ENCODE measurements around the gene FAAP20.

The FAAP20 gene

DNA sequence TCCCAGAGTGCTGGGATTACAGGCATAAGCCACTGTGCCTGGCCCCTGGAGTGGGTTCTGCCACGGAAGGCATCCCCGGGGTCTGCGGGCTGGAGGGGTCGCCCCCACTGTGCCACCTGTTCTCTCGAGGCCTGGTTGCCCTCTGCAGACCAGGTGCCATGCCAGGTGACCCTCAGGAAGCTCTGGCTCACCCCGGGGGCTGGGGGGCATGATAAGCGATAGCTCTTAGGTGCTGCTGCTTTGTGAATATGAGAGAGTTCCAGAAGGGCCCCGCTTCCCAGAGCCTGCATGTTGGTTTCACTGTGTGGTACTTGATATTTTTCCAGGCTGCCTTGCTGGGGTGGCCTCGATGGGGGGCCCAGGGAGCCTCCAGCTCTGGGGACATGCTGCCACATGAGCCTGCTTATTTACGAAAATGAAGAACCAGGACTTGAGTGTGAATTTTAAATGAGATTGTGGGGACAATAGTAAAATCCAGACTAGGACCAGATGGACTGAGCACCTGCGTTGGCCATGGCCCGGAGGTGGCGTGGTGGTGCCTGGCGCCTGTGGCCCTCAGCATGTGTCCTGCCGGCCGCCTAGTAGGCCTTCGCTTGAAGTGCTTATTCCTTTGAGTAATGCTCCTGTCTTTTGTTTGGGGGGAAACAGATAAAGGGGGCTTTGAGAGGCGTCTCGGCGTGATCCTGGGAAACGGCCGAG, 40.9 kb upstream of the FAAP20 start:
- Histone ChIP-seq H3K4me2 (ENCODE audit: low read depth, low read length) (no peak overlapping the region), H3K9ac (ENCODE audit: low read length) (no peak overlapping the region), H3K79me2 (ENCODE audit: low read length) (peaks cover 92% of the 10 kb centered on the region), H3K9me3 (replicated peaks; ENCODE audit: insufficient read depth, low read length) (no peaks in the 10 kb centered on the region), H3K4me1 (ENCODE audit: low read length) (0 out of 2 replicates have a peak, but pooled peaks cover under 1% of the 10 kb centered on the region), H3K27me3 (replicated peaks; ENCODE audit: insufficient read depth, low read length) (no peaks in the 10 kb centered on the region), H3K27ac (ENCODE audit: low read length) (no peak overlapping the region), H2AFZ (ENCODE audit: low read length) (no peak overlapping the region), H3K36me3 (replicated peaks; ENCODE audit: insufficient read depth, low read length) (no peaks in the 10 kb centered on the region), H3K9me2 (replicated peaks; ENCODE audit: insufficient read depth, low read length) (no peaks in the 10 kb centered on the region), H3K4me3 (ENCODE audit: low read length) (no peak overlapping the region), H4K20me1 (ENCODE audit: insufficient read depth, low read length) (no peaks in the 10 kb centered on the region), H3F3A (ENCODE audit: insufficient read depth, low read length) (no peaks in the 10 kb centered on the region)
- TF ChIP-seq EZH2phosphoT487 (IDR thresholded peaks at IDR 0.05; ENCODE audit: low read length) (no peak), EZH2 (optimal IDR thresholded peaks at IDR 0.05; ENCODE audit: low read depth, low read length) (no peak)
- TF ChIP-seq, protein P1, sequence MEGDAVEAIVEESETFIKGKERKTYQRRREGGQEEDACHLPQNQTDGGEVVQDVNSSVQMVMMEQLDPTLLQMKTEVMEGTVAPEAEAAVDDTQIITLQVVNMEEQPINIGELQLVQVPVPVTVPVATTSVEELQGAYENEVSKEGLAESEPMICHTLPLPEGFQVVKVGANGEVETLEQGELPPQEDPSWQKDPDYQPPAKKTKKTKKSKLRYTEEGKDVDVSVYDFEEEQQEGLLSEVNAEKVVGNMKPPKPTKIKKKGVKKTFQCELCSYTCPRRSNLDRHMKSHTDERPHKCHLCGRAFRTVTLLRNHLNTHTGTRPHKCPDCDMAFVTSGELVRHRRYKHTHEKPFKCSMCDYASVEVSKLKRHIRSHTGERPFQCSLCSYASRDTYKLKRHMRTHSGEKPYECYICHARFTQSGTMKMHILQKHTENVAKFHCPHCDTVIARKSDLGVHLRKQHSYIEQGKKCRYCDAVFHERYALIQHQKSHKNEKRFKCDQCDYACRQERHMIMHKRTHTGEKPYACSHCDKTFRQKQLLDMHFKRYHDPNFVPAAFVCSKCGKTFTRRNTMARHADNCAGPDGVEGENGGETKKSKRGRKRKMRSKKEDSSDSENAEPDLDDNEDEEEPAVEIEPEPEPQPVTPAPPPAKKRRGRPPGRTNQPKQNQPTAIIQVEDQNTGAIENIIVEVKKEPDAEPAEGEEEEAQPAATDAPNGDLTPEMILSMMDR (IDR thresholded peaks at IDR 0.05; ENCODE audit: low read length) = no peak
- no peak for DNase-seq

DNA sequence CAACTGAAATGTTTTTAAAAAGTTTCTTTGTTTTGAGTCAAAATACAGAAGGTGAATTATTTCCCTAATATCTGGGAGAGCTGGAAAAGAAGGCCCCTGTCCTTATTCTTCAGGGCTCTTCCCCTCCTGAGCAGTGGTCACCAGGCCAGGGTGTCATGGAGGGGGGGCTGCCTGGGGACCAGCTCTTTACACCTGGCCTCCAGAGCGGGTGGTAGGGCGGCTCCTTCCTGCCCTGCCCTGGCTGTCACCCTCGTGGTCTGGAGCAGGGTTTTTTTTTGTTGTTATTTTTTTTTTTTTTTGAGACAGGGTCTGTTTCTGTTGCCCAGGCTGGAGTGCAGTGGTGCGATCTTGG, 40.2 kb upstream of the FAAP20 start:
- Histone ChIP-seq H3K4me2 (ENCODE audit: low read depth, low read length) (no peak overlapping the region), H3K27ac (ENCODE audit: low read length) (no peak overlapping the region), H4K20me1 (ENCODE audit: insufficient read depth, low read length) (no peaks in the 10 kb centered on the region)

DNA sequence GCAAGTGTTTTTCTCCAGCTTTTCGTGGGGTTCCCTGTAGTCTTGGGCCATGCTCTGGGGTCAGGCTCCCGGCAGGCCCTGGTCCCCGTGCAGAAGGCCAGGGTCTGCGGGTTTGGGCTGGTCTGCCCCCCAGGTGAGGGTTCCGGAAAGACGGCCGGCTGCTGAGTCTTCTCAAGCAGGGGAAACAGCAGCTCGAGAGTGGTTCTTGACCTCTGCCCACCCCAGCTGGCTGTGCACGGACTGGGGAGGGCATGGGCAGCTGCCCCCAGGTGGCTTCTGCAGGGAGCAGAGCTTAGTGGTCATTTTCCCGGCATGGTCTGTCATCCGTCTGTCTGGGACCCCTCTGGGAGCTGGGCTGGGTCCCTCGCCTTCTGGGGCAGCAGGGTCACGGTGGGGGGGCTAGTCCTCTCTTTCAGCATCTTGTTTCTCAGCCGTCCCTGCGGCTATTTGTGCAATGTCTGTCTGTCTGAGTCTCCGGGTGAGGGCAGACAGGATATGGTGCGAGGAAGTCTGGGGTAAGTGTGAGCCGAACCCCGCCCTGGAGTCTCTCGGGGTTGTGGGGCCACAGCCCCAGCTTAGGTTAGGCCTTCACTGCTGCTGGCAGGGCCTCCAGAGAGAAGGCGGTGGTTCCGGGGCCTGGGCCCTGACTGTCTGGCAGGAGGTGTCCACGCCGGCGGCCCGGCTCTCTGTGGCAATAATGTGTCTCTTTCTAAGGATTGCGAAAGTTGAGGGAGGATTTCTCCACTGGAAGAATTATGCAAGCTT, 39.6 kb upstream of the FAAP20 start:
- Histone ChIP-seq H2AFZ (ENCODE audit: low read length) (no peak overlapping the region), H3K4me2 (ENCODE audit: low read depth, low read length) (no peak overlapping the region), H3K4me3 (ENCODE audit: low read length) (no peak overlapping the region), H3F3A (ENCODE audit: insufficient read depth, low read length) (no peaks in the 10 kb centered on the region), H4K20me1 (ENCODE audit: insufficient read depth, low read length) (no peaks in the 10 kb centered on the region), H3K4me1 (ENCODE audit: low read length) (peaks cover 12% of the 10 kb centered on the region; the same call in 1 of the 2 replicates), H3K79me2 (ENCODE audit: low read length) (peaks cover 95% of the 10 kb centered on the region), H3K9me2 (replicated peaks; ENCODE audit: insufficient read depth, low read length) (no peaks in the 10 kb centered on the region), H3K27ac (ENCODE audit: low read length) (no peak overlapping the region), H3K9ac (ENCODE audit: low read length) (no peak overlapping the region), H3K36me3 (replicated peaks; ENCODE audit: insufficient read depth, low read length) (no peaks in the 10 kb centered on the region), H3K27me3 (replicated peaks; ENCODE audit: insufficient read depth, low read length) (no peaks in the 10 kb centered on the region), H3K9me3 (replicated peaks; ENCODE audit: insufficient read depth, low read length) (no peaks in the 10 kb centered on the region)
- TF ChIP-seq, protein P1 (IDR thresholded peaks at IDR 0.05; ENCODE audit: low read length) = no peak
- no peak for TF ChIP-seq EZH2 (optimal IDR thresholded peaks at IDR 0.05; ENCODE audit: low read depth, low read length)
- no peak for TF ChIP-seq EZH2phosphoT487 (IDR thresholded peaks at IDR 0.05; ENCODE audit: low read length)
- no peak for DNase-seq

More for the DNA sequence above, 40.2 kb upstream of the FAAP20 start:
- no peaks in the 10 kb centered on the region for H3K27me3 ChIP-seq (replicated peaks; ENCODE audit: insufficient read depth, low read length)
- no peak overlapping the region for H2AFZ ChIP-seq (ENCODE audit: low read length)
- H3K4me3 ChIP-seq (ENCODE audit: low read length) = no peak overlapping the region
- peaks cover 95% of the 10 kb centered on the region for H3K79me2 ChIP-seq (ENCODE audit: low read length)
- no peak for DNase-seq
- no peaks in the 10 kb centered on the region for H3K9me2 ChIP-seq (replicated peaks; ENCODE audit: insufficient read depth, low read length)
- H3K4me1 ChIP-seq (ENCODE audit: low read length) = 0 out of 2 replicates have a peak, but pooled peaks cover 8% of the 10 kb centered on the region
- no peak overlapping the region for H3K9ac ChIP-seq (ENCODE audit: low read length)
- no peaks in the 10 kb centered on the region for H3K9me3 ChIP-seq (replicated peaks; ENCODE audit: insufficient read depth, low read length)
- TF ChIP-seq EZH2 (optimal IDR thresholded peaks at IDR 0.05; ENCODE audit: low read depth, low read length) = no peak
- TF ChIP-seq, protein P1 (IDR thresholded peaks at IDR 0.05; ENCODE audit: low read length) = no peak
- TF ChIP-seq EZH2phosphoT487 (IDR thresholded peaks at IDR 0.05; ENCODE audit: low read length) = no peak
- H3F3A ChIP-seq (ENCODE audit: insufficient read depth, low read length) = no peaks in the 10 kb centered on the region
- no peaks in the 10 kb centered on the region for H3K36me3 ChIP-seq (replicated peaks; ENCODE audit: insufficient read depth, low read length)
